Fibroblast of villous mesenchyme (primary cell): ENCODE results near the gene HECW1. TPM values are rescaled to one million over a fixed set of nuclear protein-coding genes. Genes with fewer than 3 reads are reported as not detected.
A peak's percentile ranks its signal among the peaks of the same experiment; 100 is the strongest.

ENCODE experiments used
- DNase-seq: peaks from one replicate; pipeline ENCODE4 v3.0.0-alpha.2; 2010; ENCODE audit warnings: low read depth
- H3K4me3 ChIP-seq: 2 replicates; pipeline ENCODE4 v1.5.1; 2011; ENCODE audit warnings: low read depth, mild to moderate bottlenecking, low read length
- total RNA-seq: library from RNA; depleted of rRNA; stranded (reverse); fragments of >200 nt; gene quantifications from 2 replicates; pipeline ENCODE4 v1.2.3, GENCODE V29; 2012
- TF ChIP-seq, protein P1 (sequence below): IDR thresholded peaks from 2 replicates; pipeline ENCODE4 v1.5.1; 2012; ENCODE audit warnings: low read depth, mild to moderate bottlenecking, low read length; ENCODE audit not compliant: insufficient read depth

HECW1 gene
- total RNA-seq, 1 donor = 1.7 TPM

DNA sequence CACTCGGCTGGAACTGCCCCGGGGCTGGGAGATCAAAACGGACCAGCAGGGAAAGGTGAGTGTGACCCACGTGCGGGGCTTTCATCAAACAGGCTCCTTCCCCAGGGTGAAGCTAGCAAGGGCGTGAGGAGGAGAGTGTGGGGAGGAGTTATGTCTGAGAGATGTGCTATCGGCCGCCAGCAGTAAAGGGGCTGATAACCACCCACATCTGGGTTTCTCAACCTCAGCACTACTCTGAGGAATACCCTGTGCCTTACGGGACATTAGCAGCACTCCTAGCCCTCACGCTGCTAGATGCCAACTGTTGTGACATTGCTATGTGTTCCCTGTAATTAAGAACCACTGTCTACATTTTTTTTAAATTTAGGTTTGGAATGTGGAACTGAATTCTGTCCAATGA lies 356.6 kb downstream of the HECW1 start:
- TF ChIP-seq, protein P1, sequence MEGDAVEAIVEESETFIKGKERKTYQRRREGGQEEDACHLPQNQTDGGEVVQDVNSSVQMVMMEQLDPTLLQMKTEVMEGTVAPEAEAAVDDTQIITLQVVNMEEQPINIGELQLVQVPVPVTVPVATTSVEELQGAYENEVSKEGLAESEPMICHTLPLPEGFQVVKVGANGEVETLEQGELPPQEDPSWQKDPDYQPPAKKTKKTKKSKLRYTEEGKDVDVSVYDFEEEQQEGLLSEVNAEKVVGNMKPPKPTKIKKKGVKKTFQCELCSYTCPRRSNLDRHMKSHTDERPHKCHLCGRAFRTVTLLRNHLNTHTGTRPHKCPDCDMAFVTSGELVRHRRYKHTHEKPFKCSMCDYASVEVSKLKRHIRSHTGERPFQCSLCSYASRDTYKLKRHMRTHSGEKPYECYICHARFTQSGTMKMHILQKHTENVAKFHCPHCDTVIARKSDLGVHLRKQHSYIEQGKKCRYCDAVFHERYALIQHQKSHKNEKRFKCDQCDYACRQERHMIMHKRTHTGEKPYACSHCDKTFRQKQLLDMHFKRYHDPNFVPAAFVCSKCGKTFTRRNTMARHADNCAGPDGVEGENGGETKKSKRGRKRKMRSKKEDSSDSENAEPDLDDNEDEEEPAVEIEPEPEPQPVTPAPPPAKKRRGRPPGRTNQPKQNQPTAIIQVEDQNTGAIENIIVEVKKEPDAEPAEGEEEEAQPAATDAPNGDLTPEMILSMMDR = no peak
- no peak overlapping the region for H3K4me3 ChIP-seq
- DNase-seq = no peak

DNA sequence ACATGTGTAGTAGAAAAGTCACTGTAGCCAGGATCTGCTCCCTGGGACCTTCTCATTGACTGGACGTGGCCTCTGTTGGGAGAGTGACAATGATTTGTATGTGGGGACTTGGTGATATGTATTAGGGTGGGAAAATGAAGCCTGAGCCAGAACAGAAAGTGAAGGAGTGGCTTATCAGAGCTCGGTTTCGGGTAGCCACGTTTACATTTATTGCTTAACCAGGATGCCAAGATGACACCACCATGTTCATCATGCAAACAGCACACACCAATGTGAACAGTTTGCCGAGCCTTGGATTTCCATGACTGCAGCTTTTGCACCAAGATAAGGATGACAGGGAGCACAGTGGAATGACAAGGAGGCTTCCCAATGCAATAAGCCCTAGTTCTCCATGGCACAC lies 357.7 kb downstream of the HECW1 start:
- TF ChIP-seq, protein P1 = no peak
- H3K4me3 ChIP-seq = no peak overlapping the region
- DNase-seq = peak; percentile 11

GRCh38 chr7:43475983-43476382 lies 363.5 kb downstream of the HECW1 start:
- DNase-seq = no peak
- TF ChIP-seq, protein P1 = no peak
- no peak overlapping the region for H3K4me3 ChIP-seq

DNA sequence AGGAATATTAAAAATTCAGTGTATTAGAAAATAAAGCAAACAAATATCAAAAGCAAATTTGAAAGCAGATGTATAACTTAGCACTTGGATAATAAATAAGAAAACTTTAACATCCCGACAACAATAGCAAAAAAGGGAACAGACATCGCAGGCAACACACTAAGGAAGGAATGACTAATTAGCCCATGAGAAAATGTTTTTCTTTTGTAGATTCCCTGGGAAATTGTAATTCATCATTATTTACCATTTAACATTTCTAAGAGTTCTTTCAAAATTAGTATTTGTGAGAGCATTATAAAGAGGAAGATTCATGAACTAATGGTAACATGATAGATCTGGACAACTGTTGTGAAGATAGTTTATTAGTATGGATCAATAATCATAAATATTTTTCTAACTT lies 364.4 kb downstream of the HECW1 start:
- TF ChIP-seq, protein P1 = no peak
- DNase-seq = no peak
- H3K4me3 ChIP-seq = no peak overlapping the region

DNA sequence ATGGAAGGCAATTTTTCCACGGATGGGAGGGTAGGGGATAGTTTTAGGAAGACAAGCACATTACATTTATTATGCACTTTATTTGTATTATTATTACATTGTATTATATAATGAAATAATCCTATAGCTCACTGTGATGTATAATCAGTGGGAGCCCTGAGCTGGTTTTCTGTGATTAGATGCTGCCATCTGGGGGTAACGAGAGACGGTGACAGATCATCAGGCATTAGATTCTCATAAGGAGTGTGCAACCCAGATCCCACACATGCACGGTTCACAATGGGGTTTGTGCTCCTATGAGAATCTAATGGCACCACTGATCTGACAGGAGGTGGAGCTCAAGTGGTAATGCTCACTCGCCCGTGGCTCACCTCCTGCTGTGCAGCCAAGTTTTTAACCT lies 366.6 kb downstream of the HECW1 start:
- TF ChIP-seq, protein P1 = no peak
- no peak for DNase-seq
- no peak overlapping the region for H3K4me3 ChIP-seq

GRCh38 chr7:43479543-43479942 lies 367.1 kb downstream of the HECW1 start:
- no peak overlapping the region for H3K4me3 ChIP-seq
- no peak for DNase-seq
- TF ChIP-seq, protein P1 = no peak

GRCh38 chr7:43480581-43480980 lies 368.1 kb downstream of the HECW1 start:
- no peak for DNase-seq
- TF ChIP-seq, protein P1 = no peak
- H3K4me3 ChIP-seq = no peak overlapping the region
